Globus pallidus (tissue), 1 donor: Measurements from ENCODE around the gene PIK3CB.

Source experiments
- DNase-seq: peaks from one replicate; pipeline ENCODE4 v3.0.0-alpha.2; 2015; ENCODE audit warnings: low spot score

PIK3CB gene

DNA sequence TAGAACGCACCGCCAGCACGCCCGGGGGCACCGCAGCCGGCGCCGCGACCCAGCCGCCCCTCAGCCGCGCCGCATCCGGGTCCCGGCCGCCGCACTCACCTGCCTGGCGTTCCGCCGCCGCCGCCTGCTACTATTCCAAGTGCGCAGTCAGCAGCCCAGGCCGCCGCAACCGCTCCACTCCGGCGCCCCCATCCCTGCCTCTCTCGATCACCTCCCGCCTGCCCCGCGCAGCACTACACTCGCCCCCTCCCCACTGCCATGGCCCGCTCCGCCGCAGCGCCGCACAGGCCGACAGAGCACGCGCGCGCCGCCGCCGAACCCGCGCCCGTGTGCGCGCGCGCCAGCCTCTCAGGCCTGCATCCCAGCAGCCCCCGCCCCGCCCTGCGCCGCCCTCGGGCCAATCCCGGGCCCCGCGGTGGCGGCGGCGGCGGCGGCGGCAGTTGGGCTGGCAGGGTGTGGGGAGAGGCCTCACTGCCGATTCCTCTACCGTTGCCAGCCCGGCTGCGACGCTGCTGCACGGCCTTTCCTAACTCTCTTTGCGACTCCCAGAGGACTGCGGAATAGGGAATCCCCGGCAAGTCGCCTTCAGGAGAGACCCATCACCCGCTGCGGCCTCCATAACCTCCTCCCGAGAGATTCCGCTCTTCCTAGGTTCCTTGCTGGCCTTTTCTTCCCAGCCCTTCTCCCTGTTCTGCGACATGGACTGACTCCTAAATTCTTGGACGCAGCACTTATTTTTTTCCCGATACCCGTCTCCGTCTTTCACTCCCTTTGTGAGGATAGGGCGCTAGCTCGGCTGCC is at the start of gene PIK3CB:
Gene PIK3CB, minus strand, starts transcription at position 333 of the 801 bp plus-strand sequence. CDS start 75,585 bp downstream, outside the sequence.
- DNase-seq, result peak; percentile 91

DNA sequence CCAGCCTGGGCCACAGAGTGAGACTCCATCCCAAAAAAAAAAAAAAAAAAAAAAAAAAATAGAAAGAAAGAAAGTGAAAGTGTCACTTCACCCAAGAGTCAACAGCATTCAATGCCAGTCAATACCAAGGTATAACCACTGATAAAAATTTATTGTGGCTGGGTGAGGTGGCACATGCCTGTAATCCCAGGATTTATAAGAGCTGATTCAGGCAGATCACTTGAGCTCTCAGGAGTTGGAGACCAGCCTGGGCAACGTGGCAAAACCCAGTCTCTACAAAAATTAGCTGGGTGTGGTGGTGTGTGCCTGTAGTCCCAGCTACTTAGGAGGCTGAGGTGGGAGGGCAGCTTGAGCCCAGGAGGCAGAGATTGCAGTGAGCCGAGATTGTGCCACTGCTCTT is 46.5 kb upstream of the PIK3CB start:
- no peak for DNase-seq

DNA sequence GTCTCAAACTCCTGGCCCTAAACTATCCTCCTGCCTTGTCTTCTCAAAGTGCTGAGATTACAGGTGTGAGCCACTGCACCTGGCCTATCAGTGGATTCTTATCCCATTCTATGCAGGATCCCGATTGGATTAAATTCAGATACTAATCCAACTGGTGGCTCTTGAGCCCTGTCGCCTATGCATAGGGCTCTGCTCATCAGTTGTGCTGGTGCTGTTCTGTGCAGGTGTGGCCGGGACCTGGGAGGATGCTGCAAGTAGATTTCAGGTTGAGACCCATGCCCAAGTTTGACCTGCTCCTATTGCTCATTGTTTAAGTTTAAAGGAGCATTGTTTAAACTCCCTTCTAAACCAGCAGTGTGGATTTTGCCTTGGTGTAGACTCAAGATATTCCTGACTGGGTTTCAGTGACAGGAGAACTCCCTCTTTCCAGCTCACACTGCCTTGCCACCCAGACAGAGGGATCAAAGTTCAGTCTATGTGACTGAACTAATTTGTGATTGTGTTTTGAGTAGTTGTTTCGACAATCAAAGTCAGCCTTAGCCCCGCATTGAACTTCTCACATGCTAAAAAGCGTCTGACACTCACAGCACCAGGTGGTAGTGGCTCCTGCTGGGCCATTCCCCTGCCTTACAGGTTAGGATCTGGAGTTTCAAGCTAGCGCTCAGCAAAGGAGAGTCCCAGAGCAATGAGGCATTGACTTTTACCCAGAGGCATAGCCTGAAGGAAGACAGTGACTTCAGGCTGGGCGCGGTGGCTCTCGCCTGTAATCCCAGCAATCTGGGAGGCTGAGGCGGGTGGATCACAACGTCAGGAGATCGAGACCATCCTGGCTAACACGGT is 45.0 kb upstream of the PIK3CB start:
- no peak for DNase-seq

DNA sequence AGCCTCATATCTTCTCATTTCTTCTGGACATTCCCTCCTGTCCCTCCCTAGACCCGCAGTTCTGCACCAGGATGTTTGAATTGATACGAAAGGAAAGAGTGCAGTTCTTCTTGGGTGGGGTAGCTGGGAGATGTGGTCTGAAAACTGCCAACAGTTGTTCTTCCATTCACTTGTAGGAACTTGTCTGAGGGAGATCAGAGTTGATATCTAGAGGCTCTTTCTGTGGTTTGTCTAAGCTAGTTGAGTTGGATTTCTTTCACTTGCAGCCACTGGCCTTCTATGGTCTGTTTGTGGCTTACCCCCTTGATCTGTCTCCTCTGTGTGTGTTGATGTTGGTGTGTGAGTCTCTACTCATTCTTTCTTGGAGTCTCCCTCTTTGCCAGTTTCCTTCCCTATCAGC is 42.5 kb upstream of the PIK3CB start:
- DNase-seq, result no peak

DNA sequence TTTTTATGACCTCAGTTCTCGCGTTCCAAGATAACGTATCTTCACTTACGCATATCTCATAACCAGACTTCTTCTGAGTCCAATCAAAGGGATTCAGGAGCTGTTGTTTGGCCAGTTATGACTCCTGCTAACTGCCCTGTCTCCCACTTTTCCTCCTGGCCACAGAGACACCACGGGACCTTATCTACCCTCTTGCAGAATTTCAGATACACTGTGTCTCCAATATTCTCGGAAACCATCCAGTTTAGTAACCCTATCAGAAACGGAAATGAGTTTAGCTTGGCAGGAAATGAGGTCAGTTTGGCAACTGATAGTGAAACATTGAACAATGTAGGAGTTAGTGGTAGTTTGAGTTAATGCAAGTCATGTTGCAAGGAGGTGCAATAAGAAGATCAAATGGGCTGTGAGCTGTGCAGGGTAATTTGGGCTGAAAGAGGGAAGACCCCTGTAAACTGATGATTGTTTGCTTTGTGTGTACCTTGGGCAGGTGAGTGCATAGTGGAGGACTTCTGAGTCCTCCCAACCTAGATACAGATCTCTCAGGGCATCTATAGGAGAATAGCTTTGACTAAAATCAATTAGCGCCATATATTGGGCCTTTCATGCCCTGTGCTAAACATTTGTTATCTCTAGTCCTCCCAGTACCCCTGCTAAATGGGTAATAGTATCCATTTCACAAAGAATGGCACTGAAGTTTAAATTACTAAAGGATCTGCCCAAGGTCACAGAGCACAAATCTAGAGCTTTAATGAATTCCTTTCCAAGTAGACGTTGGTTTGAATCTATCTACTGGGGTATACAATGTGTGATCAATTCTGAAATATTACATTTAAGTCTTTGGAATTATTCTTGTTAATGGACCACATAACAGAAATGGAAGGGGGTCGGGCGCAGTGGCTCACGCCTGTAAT is 41.3 kb upstream of the PIK3CB start:
- DNase-seq, result no peak

DNA sequence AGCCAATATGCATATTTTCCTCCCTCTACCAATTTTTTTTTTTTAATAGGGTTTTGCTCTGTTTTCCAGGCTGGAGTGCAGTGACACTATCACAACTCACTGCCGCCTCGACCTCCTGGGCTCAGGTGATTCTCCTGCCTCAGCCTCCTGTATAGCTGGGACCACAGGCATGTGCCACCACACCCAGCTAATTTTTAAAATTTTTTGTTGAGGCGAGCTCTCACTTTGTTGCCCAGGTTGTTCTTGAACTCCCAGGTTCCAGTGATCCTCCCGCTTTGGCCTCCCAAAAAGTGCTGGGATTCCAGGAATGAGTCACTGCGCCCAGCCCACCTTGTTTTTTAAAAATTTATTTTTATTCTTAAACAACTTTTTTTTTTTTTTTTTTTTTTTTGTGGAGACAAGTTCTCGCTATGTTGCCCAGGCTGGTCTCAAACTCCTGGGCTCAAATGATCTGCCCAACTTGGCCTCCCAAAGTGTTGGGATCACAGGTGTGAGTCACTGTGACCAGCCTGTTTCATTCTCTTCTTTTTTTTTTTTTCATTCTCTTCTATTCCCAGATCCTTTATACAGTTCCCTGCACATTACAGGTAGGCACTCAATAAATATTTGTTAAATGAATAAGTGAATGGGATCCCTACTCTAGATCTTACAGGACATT is 40.5 kb upstream of the PIK3CB start:
- no peak for DNase-seq

DNA sequence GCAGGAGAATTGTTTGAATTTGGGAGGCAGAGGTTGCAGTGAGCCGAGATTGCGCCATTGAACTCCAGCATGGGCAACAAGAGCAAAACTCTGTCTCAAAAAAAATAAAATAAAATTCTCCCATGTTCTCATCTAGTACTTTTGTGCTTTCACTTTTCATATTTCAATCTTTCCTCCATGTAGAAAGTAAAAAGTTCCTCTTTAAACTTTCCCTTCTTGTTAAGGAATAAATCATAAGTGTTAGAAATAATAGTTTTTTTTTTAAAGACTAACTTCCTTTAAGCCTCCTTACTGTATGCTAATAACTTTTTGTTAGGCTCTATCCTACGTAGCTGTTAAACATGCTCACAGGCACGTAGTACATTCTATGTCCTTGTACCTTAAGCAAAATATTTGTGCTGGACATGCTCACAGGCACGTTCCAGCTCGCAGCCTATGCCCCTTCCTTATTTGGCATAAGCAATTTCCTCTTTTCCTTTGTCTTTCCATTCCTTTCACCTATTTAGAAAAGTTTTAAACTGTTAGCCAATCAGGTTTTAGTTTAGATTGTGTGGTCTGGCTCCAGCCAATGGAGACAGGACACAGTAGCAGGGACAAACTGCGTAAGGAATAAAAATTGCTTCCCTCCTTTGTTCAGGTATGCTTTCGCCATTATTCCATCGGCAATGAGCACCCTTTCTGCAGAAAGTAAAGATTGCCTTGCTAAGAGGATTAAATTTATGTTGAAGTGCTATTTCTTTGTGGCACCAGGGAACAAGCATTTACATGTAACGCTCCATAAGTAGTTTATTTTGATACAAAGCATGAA is 38.9 kb upstream of the PIK3CB start:
- no peak for DNase-seq

DNA sequence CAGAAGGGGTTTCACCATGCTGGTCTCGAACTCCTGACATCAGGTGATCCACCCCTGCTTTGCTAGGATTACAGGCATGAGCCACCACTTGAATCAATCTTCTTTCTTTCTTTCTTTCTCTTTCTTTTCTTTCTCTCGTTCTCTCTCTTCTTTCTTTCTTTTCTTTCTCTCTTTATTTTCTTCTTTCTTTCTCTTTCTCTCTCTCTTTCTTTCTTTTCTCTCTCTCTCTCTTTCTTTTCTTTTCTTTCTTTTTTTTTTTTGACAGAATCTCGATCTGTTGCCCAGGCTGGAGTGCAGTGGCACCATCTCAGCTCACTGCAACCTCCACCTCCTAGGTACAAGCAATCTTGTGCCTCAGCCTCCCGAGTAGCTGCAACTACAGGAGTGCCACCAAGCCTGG is 37.9 kb upstream of the PIK3CB start:
- no peak for DNase-seq

DNA sequence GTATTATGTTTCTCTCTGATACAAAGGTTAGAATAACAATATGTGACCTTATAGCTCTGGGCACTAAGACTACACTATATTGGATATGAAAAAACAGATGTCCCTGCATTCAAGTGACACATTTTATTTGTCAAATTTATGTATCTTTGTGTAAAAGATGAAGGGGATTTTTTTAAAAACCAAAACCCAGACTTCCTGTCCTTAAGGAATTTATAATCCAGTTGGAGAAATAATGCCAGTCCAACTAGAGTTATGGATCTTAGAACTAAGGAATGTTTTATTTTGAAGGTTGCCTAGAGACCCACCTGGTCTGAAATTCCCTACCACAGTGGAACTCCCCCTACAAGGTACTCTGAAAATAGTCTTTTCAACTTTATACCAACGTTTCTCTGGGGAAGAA is 33.3 kb upstream of the PIK3CB start:
- no peak for DNase-seq

DNA sequence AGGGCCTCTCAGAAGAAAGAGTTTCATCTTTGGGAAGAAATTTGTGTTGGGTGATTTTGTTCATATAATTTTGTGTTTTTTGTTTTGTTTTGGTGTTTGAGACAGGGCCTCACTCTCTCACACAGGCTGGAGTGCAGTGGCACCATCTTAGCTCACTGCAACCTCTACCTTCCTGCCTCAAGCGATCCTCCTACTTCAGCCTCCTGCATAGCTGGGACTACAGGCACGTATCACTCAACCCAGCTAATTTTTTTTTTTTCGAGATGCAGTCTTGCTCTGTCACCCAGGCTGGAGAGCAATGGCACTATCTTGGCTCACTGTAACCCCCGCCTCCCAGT is 29.0 kb upstream of the PIK3CB start:
- no peak for DNase-seq

DNA sequence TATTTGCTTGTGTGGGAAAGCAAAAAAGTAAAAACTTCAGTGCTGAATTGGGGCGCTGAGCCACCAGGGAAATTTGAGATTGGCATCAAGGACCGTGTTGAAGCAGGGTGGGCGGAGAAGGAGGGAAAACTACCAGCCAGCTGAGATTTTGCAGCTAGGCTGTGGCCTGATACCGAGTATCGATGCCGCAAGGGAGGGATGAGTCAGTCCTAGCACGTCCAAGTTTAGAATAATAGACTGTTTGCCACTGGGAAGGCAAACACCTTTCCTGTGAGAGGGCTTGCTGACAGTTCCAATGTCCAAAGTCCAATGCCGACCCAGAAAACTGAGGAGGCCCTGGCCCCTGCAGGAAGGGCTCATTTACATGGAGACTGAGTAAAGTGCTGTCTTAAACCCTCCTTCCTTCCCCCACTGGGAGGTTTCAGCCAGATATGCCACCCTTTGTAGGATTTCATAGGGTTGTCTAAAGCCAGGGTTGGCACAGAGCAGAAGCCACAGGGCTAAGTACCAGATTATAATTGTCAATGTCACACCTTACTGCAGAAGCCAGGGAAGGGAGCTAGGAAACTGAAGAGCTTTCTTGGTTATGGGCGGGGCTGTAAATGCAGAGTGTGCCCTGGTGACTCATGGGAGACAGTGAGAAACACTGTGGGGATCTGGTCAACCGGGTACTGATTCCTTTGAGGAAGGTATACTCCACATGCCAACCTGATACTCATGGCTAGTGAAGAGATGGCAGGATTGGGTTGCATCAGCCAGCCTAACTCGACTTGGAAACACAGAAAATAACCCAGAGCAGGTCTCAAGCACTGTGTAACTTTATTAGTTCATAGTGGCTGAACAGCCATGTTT is 28.4 kb upstream of the PIK3CB start:
- no peak for DNase-seq

DNA sequence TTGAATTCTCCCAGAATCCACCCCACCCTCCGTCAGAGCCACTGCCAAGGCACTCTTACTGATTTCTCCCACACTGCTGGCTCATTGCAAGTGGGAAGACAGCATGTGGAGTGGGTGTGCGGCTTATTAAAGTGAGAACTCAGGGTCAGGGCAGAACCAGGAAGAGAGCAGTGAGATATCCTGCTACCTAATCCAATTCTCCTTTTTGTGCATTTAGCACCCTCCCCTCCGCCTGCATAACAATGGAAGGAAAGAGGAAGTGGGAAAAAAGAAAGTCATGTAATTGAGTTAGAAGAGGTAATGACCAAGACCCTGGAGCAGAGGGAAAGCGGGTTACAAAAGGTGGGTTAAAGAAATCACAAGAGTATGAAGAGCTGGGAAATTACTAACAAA is 27.8 kb upstream of the PIK3CB start:
- peak; percentile 14 for DNase-seq

DNA sequence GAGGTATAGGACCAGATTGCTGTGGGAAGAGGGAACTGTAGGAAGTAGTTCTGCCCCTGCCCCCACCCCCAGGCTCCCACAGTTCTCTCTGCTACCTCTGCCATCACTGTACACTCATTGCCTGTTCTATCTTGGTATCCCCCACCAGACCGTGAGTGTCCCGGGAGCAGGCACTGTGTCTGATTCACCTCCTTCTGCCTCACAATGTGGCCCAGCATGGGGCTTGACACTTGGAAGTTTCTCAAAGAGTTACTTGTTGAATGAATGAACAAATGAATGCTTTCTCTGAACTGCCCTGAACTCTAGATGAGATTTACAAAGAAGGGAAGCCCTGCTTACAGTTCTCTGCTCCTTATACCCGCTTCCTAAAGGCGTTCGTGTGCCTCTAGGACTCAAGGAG is 27.1 kb upstream of the PIK3CB start:
- DNase-seq, result no peak

DNA sequence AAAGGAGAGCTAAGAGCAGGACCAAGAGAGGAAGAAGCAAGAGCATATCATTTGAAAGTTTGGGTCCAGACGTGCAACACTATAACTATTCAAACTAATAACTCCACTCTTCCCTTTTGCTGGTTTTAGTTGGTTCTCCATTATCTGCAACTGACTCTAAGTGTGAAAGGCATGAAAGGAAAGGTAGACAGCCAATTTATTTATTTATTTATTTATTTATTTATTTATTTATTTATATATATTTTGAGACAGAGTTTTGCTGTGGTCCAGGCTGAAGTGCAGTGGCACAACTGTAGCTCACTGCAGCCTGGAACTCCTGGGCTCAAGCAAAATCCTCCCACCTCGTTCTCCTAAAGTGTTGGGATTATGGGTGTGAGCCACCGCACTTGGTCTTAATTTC is 22.1 kb upstream of the PIK3CB start:
- DNase-seq, result no peak

DNA sequence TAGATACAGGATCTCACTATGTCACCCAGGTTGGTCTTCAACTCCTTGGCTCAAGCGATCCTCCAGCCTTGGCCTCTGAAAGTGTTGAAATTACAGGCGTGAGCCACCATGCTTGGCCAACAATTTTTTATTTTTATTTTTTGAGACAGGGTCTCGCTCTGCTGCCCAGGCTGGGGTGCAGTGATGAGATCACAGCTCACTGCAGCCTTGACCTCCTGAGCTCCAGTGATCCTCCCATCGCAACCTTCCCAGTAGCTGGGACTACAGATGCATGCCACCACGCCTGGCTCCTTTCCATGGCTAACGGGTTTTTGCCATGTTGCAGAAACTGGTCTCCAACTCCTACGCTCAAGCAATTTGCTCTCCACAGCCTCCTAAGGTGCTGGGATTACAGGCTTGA is 20.2 kb upstream of the PIK3CB start:
- DNase-seq, result no peak

DNA sequence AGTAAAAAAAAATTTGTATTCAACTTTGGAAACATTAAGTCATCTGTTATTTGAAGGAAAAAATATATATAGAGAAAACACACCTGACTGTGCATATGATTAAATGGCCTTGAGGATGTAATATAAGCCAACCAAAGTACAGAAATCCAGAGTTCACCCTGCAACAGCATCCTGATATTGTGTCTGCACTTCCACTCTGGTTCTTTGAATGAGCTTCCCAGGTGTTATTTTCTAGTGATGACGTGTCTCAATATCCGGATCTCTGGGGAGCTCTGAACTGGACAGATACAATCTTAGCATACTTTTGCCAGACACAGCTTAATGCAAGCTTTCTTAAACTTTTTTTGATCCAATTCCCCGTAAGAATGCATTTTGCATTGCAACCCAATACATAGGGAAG is 19.5 kb upstream of the PIK3CB start:
- DNase-seq, result no peak

DNA sequence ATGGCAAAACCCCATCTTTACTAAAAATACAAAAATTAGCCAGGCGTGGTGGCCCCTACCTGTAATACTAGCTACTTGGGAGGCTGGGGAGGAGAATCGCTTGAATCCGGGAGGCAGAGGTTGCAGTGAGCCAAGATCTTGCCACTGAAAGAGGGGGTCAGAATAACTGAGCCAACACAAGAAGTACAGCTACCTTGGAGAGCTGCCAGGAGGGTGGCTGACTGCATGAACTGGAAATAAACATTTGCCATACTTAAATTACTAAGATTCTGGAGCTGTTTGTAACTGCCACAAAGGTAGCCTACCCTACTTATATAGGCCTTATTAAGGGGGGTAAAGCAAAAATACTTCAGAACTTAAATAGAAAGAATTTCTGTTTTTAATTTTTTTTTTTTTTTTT is 15.4 kb upstream of the PIK3CB start:
- no peak for DNase-seq

DNA sequence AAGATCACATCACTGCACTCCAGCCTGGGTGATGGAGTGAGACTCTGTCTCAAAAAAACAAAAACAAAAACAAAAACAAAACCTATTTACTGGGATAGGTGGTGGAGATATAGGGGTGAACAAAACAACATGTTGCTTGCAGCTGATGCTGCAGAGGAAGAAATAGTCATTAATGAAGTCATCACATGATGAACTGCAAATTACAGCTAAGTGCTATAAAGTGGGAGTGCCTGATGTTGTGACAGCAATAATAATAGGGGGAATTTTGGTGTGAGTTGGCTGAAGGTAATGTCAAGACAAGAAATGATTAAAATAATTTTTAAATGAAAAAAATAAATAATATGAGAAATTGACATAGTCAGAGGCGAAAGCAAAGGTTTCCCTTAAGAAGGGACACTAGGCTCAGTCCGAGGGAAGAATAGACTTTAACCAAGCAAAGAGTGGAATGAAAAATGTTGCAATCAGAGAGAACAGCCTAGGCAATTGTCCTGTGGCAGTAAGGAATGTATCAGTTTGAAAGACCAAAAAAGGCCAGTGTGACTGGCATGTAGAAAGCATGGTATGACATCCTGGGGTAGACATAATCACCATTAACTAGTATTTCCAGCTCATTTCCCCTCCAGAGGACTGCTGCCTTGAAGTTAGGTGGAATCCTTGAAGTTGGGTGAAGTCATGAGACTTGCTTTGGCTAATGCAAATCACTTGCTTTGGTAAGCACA is 14.7 kb upstream of the PIK3CB start:
- no peak for DNase-seq

DNA sequence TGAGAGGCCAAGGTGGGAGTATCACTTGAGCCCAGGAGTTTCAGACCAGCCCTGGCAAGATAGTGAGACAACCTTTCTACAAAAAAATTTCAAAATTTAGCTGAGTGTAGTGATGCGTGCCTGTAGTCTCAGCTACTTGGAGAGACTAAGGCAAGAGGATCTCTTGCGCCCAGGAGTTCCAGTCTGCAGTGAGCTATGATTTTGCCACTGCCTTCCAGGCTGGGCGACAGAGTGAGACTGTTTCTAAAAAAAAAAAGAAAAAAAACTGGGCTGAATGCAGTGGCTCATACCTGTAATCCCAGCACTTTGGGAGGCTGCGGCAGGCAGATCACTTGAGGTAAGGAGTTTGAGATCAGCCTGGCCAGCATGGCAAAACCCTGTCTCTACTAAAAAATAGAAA is 14.0 kb upstream of the PIK3CB start:
- no peak for DNase-seq
